ENCODE results near the gene HOXB1.
"Not testable (repeated sequence)": the region's sequence is repeated elsewhere in the genome, so short reads cannot be mapped to it uniquely, and the experiment has no call there.

The HOXB1 gene

DNA sequence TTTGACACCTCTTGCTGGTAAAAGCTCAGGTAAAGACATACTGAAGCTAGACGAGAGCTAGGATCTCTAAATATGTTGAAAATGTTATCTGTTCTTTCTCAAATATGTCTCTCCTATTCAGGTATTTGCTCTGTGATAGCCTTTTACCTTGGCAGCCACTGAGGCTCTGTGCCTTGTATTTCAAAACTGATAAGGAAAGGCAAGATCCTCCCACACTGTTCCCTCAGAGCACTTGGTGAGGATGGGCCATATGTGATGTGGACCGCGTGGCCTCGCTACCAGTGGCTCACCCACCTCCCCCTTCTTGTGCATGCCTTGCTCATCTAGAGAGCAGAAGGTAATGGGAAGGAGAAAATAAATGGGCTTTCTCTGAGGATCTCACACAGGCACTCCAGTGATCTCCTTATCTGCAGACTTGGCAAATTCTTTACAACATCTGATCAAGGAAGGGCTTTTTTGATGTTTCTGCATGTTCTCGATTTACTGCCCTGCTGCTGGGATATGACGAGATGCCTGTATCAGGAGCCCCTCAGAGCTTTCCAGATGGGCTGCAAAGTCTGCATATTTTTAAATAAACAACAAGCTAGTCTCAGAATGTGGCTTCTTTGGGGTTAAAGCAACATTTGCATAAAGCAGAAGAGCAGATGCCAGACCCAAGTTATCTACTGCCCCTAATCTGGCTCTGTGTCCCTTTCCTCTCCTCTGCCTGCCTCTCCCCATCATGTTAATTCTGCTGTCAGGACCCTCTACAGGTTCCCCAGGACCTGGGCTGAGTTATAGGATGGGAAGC lies 16.9 kb downstream of the HOXB1 start:
- no peak for DNase-seq

DNA sequence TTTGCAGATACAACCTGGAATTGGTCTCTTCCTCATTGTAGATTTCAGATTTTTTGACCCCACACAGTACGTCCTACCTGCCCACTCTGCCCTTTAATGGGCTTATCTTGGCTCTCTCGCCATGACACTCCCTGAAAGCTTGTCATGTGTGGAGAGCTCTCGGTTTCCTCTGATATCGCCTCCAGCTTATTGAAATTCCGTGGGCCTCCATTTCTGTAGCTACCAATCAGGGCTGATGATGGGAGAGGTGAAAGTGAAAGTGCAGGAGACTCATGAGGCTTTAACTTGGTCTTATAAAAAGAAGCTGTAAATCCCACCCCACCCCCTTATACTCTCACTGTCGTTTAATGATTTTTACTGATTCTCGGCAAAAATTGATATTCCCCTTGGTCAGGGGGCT lies 17.7 kb downstream of the HOXB1 start:
- no peak for DNase-seq

DNA sequence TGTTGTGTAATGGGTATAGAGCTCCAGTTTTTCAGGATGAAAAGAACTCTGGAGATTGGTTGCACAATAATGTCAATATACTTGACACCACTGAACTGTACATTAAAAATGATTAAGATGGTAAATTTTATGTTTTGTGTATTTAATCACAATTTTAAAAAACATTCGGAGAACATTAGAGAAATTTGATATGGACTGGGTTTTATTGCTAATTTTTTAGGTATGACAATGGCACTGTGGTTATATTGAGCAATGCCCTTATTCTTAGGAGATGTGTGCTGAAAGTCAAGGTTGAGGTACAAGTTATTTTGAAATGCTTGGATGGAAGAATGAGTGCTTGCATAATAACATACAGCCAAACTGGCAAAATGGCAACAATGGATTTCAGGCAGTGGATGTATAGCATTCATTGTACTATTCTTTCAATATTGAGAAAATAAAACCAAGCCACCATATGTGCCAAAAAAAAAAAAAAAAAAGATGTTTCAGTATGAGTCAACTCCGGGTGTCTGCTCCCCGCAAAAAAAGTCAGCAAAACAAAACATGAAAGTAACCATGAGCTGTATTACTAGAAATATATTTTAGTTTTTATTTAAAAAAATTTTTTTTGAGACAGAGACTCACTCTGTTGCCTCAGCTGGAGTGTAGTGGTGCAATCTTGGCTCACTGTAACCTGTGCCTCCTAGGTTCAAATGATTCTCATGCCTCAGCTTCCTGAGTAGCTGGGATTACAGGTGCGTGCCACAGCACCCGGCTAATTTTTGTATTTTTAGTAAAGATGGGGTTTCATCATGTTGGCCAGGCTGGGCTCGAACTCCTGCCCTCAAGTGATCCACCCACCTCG lies 19.8 kb downstream of the HOXB1 start:
- DNase-seq = peak; percentile 65

DNA sequence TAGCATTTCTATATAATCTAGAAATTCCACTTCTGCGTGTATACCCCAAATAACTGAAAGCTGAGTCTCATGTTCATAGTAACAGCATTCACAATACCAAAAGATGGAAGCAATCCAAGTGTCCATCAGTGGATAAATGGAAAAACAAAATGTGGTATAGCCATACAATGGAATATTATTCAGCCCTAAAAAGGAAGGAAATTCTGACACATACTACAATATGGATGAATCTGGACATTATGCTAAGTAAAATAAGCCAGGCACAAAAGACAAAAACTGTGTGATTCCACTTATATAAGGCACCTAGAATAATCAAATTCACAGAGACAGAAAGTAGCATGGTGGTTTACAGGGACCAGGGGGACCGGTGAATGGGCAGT lies 20.4 kb downstream of the HOXB1 start:
- no peak for DNase-seq

DNA sequence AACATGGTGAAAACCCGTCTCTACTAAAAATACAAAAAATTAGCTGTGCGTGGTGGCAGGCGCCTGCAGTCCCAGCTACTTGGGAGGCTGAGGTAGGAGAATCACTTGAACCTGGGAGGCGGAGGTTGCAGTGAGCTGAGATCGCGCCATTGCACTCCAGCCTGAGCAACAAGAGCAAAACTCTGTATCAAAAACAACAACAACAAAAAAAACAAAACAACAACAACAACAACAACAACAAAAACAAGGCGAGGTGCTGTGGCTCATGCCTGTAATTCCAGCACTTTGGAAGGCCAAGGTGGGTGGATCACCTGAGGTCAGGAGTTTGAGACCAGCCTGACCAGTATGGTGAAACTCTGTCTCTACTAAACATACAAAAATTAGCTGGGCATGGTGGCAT lies 21.1 kb downstream of the HOXB1 start:
- DNase-seq = not testable (repeated sequence)

DNA sequence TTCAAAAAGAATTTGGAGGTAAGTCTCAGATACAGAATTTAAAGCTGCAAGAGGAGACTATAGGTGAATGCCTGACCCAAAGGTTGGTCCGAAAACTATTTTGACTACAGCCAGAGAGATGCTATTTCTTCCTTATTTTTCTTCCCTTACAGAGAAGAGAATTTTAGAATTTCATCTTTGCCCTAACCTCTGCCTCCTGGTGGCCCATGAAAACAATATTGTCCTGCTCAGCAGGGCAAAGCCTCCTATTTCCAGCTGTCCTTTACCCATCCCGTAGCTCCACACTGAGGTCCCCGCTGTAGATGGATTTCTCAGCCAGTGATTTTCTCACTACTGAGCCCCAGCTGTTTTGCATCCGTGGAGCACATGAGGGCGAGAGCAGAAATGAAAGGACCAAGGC lies 24.6 kb downstream of the HOXB1 start:
- DNase-seq = no peak

DNA sequence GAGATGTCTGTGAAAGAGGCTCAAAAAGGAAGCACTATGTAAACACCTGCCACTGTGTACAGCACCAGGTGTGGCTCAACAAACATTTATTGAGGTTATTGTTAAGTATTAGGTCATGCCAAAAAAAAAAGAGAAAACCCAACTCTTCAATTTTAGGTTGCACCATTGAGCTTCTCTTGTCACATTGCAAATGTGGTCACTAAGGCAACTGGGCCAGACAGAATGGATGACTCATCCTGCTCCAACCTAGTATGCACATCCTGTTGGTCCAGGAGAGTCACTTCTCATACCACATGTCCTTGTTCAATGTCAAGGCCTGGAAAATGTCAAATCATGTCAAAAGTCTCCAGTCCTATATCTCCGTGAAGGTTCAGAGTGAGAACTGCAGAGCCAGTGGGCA lies 25.0 kb downstream of the HOXB1 start:
- DNase-seq = peak; percentile 85

DNA sequence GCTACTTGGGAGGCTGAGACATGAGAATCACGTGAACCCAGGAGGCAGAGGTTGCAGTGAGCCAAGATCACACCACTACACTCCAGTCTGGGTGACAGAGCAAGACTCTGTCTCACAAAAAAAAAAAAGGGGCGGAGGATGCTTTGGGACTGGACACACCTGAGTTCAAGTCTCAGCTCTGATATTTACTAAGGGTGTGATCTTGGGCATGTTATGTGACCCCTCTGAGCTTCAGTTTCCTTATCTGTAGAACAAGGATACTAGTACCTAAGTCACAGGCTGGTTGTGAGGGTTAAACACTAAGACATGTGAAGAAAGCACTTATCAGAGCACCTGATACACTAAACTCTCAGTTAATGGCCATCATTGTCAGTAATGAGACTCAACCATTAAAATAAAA lies 25.9 kb downstream of the HOXB1 start:
- no peak for DNase-seq

DNA sequence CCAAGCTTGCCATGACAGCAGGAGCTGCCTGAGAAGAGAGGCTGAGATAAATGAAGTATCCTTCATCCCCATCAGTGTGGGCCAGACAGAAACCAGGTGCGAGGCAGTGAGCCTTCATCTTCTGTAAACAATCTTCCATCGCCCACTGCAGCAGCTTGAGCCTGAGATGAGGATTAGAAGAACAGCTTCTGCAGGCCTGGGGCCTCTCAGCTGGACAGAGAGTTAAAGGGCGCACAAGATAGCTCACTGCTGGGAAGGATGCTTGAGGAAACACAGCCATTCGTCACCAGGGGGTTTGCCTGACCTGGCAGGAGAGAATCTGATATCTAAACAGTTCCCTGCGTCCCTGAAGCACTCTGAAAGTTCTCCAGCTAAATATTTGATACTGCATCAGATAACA lies 27.1 kb downstream of the HOXB1 start:
- no peak for DNase-seq

DNA sequence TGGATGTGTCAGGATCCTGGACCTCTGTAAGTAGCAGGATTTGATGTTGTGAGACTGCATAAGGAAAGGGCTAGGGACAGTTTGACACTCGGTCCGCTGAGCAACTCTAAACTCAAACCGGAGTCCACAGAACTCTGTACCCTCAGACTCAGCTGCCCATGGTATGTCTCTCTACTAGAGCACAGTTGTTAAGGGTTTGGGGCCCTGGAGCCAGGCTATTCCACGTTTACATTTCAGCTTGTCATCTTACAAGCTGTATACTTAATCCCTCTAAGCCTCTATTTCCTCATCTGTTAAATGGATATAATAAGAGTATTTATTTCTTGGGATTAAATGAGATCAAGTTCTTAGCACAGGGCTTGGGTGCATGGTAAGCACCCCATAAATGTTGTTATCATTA lies 27.9 kb downstream of the HOXB1 start:
- DNase-seq = no peak

DNA sequence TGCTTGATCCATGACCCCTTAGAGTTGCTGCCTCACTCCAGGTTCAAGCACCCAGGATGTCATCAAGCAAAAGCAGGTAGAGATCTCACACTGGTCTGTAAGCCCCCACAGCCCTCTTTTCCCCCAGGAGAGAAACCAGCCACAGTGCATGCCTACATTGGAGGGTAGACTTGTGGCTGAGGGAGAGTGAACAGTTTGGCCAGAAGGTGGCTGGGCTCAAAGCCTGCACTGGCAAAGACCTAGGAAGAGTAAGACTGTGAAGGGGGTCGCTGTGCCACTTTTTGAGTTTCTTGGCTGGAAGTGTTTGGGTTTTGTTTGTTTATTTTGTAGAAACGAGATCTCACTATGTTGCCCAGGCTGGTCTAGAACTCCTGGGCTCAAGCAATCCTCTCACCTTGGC lies 28.5 kb downstream of the HOXB1 start:
- no peak for DNase-seq

DNA sequence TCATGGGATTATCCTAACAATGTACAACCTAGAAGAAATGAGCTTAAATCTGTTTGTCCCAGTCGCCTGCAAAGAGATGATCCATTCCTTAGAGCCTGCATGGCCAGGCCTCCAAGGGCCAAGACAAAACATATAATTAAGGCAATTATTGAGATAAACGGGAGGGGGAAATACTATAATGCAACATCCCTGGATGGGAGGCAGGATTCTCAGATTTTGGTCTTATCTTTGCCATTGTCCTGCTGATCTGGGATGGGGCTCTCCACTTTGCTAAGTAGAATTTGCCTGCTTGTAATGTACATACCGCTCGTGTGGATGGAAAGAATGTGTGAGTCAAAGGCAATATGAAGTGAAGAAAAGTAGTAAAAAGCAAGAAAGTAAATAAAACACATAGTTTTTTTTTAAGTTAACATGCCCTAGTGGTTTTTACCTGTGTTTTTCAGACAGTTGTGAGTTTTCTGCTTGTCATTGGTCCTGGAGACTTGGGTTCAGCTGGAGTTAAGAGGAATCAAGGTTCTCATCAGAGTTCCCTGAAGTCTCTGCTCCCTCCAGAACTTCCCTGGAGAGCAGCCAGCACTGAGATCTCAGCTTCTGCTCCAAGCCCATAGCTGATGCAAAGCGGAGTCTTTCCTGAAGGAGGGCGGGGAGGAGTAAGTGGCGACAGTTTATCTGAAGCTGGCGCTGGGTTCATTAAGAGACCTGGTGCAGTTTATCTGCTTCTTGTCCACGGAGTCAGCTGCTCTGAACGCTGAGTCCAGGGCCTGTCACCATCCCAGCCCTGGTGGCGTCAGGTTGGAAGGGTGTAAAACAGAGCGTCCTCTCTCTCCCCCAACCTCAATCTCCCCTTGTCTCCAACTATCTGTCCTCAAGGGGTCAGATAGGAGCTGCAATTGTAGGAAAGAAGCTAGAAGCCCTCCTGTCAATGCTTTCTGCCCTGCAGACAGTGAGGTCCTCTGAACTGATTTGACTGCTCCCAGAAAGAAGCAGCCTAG lies 30.1 kb downstream of the HOXB1 start:
- DNase-seq = no peak

DNA sequence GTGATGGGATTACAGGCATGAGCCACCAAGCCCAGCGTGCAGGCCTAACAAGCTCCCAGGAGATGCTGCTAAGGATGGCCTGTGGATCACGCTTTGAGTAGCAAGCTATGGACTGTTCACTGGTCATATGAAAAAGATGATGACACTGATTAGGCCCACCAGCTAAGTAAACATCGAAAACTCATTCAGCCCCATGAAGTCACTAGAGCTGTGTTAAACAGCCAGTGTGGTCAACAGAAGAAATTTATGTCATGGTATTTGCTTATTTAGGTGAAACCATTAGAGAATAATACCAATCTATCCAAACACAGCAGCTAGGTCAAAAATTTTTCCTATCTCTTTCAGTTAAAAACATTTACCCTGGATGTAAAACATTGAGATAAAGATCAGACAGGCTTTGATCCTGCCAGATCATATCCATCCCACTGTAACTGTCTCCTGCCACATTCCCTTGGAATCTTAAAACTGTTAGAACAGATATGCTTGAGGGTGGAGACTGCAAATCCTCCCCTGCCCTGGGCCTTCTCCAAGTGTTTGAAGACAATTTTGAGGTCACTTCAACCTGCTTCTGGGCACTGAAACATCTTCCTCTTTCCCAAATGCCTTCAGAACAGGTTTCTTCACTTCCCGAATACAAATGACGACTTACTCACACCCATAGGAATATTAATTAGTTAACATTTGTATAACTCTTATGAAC lies 30.9 kb downstream of the HOXB1 start:
- no peak for DNase-seq

DNA sequence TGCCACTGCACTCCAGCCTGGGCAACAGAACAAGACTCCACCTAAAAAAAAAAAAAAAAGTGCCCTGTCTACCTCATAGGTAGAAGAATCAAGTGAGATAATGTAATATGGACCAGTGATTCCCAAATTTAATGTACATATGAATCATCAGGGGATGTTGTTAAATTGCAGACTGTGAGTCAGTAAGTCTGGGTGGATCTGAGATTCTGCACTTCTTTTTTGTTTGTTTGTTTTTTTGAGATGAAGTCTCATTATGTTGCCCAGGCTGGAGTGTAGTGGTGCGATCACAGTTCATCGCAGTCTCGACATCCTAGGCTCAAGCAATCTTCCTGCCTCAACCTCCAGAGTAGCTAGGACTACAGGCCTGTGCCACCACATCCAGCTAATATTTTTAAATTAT lies 31.6 kb downstream of the HOXB1 start:
- DNase-seq = no peak

DNA sequence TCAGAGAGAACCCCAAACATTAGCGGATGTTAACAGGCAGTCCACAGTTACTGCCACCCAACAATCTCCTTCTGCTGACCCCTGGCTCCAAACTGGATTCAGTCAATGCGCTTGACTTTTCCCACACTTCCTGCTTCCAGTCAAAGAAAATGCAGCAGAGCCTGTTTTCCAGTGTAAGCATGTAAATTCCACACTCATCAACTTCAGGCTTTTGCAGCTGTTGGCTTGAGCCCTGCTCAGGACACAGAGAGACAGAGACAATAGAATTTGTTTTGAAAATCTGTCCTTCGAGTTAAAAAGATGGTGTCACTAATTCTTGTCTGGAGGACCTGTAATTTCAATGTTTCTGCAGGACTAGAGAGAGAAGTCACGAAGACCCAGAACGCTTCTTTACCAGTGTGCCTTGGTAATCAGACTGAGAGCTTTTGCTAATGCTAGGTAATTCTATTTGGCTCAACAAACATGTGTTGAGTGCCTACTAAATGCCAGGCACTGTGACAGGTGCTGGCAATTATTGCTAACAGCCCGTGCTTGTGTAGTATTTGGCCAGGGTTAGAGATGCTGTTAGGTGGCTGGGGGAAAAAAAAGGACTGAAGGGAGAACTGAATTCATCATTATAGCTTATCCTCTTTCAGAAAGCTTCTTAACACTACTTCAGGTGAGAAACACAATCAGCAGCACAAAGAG lies 32.5 kb downstream of the HOXB1 start:
- DNase-seq = no peak

DNA sequence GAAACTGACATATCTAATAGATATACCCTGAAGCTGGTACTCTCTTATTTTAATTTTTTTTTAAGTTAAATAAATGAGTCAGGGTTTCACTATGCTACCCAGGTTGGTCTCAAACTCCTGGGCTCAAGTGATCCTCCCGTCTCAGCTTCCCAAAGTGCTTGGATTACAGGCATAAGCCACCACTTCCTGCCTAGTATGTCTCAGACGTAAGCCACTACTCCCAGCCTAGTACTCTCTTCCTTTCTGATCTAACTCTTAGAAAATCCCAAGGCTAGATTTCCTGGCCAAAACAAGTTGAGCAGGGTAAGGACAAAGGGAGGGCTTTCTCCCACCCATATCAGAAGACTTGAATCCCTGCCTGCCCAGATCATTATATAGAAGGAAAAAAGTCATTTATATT lies 33.7 kb downstream of the HOXB1 start:
- DNase-seq = no peak

DNA sequence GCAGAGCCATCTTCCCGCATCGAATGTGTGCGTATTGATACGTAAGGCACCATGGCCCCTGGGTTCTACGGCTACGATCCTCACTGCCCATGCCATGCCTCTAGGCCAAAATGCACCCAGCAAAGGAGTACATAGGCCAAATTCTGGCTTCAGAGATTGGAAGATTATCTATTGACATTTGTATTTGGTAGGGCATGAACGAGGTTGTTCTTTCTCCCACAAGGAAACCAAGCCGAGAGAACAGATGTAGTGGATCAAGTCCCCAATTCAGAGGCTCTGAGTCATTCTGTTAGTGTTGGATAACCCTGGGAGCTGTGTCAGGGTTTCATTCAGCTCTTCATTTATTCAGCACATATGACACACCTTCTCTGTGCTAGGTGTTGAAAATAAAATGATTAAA lies 36.5 kb downstream of the HOXB1 start:
- DNase-seq = no peak

DNA sequence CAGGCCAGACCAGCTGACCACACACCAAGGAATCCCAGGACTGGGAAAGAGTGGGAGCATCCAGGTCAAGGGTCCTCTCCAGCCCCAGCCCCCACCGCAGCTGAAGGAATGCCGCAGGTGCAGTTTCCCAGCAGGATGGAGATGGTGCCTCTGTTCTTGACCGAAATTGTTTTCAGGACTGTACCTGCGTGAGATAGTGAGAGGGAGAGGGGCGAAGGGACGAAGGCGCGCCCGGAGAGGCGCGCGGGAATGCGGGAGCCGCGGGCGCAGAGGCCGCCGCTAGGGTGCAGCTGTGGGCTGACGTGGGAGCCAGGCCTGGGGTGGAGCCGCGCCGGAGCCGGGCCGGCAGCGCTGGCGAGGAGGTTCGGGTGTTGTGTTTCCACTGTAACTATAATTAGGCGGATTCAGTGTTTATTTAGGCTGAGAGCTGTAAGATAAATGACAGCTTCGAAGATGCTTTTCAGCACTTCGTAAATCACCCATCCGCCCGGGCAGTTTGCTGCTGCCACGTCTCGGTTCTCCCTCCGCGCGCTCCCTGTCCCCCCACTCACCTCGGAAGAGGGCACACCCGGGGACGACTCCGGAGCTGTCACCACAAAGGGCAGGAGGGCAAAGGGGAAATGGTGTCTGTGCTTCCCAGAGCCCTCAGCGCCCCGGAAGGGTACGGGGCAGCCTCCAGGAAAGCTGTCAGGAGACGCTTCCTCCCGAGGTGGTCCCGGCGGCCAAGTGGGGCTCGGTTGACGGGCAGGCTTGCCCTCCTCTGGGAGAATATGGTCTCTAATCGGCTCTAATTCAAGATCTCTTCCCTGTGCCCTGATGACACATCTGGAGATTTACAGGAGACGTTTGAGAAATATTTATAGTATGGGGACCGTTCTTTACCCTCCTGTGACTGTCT lies 38.2 kb downstream of the HOXB1 start:
- DNase-seq = peak; percentile 76

DNA sequence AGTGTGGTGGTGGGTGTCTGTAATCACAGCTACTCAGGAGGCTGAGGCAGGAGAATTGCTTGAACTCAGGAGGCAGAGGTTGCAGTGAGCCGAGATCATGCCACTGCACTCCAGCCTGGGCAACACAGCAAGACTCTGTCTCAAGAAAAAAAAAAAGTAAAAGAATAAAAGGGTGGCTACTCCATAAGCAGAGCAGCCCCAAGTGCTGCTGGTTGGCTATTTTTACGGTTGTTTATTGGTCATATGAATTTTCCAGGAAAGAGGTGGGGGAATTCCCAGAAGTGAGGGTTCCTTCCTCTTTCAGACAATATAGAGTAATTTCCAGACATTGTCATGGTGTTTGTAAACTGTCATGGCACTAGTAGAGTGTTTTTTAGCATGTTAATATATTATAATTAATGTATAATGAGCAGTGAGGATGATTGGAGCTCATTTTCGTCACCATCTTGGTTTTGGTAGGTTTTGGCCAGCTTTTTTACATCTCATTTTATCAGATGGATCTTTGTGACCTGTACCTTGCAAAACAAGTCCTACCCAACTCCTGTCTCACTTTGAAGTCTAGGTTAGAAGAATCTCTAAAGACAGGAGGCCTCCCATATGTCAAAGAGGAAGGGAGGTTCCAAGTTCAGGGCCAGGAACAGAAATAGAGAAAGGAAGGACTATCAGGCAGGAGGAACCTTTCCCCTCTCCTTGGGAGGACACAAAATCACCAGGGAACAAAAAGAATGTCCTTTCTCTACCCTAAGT lies 39.1 kb downstream of the HOXB1 start:
- peak; percentile 73 for DNase-seq

DNA sequence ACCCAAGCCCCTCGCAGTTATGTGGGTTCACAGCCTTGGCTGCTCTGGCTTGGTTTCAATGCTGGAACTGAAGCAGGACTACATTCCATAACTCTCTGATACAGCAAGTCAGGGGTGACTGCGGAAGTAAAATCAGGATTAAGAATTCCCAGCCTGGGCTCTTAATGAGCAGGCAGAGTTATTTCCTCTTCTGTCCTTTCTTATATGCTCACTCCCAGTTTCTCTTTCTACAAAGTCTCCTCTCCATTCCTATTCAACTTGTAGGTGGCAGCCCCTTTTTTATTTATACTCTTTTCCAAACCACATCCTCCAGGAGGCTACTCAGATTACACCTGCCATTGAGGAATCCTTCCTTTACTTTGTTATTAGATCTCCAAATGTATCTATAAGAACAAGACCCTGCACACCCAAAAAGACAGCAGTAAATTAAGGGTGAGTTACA lies 40.3 kb downstream of the HOXB1 start:
- DNase-seq = no peak

Measured in activated CD4-positive, alpha-beta T cell treated with anti-CD3 and anti-CD28 coated beads, Interleukin-2, Interleukin-6, amounts not matched to agents 100 ng/mL and 50 ng/mL, durations not matched to agents 16 hours and 8 hours (primary cell).